Suppressor macrophage treated with lipopolysaccharide for 1 hour (primary cell): ENCODE results near the gene VPS13A.

ENCODE experiments used
- DNase-seq, 3 donors: peaks; one replicate each; pipeline ENCODE4 v3.0.0-alpha.2; 2020 to 2022

The VPS13A gene

DNA sequence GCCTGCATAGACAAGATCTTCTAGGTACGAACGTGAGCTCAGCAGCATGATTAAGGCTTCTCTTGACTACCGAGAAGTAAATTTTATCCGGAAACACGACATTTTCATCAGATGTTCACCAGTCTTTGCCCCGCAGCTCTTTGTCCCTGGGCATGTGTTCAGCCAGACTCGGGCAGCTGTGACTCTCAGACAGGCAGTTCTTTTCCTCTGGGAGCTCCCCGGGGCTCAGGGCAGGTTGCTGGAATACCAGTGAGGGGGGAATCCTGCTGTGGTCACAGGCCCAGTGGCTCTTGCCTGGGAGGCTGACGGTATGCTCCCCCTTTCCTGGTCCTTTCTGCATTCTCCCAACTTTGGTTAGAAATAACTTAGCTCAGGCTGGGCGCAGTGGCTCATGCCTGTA lies 284.7 kb downstream of the VPS13A start:
- no peak for DNase-seq

DNA sequence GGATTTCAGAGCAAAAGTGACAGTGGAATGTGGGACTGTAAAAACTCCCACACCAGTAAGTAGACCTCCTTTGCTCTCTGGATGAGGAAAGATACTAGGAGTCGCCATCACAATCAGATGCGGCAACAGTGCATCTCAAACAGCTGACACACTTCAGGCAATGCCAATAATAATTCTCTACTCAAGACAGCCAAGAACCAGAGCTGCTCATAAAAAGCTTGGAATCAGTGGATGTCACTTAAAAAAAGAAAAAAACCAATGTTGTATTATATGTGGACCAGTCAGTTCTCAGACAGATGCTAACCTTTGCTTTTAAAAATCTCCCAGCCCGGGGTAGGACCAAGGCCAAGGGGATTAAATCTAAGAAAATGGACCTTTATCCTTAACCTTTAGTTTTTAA lies 285.8 kb downstream of the VPS13A start:
- no peak for DNase-seq

GRCh38 chr9:77464661-77465060 lies 287.3 kb downstream of the VPS13A start:
- DNase-seq, result no peak

DNA sequence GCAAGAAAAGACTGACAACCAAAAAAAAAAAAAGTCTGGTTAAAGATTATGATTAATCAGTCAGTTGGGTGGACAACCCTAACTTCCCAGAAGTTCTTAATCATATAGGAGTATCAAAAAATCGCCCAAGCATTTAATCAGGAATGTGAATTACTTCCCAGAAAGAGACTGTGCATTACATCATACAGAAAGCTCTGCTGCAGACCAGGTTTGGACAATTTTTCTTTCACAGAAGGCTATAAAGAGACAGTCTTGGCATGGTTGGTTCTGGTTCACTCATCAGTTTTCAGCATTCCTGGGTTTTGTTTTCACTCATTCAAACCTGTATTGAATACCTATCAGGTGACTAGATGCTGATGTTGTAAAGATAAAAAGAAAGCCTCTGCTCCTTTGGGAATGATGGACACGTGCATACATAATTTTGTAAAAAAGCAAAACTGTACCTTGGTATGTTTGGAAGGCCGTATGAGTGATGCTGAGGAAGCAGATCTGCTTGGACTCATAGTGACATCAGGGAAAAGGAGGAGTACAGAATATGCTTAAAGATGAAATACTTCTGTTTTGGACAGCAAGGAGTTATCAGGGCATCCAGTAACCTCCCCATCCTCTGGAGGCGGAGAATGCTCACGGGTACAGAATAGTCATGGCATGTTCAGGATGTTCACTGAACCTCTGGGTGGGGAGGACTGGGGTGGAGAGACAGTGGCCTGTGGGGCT lies 292.3 kb downstream of the VPS13A start:
- DNase-seq, result no peak
